ENCODE measurements around the gene CCDC167.

CCDC167 gene

DNA sequence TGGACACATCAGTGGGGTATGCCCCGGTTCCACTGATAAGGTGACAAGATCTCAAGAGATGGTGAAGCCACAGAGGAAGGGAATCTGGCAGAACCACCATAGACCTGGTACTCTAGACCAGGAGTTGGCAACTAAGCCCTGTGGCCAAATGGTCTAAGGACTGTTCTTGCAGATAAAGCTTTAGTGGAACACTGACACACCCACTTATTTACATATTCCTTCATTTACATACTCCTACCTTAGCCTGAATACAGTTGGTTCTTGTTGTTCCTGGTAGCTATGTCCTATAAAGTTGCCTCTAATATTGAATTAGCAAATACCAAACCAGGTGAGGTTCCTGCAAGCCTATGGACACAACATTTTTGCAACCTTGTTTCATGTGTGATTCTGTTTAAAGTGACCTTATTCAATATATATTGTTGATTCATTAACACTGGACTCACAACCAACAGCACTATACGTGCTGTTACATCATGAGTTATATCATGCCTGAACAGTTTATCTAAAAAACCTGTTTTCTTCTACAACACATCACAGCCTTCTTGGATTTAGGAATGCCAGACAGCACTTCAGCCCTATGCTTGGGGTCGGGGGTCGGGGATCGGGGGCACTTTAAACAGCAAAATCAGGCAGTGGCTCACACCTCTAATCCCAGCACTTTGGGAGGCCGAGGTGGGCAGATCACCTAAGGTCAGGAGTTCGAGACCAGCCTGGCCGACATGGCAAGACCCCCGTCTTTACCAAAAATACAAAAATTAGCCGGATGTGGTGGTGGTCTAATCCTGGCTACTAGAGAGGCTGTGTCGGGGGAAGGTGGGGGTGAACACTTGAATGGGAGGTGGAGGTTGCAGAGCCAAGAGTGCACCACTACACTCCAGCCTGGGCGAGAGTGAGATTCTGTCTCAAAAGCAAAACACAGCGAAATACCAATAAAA is 2.5 kb downstream of the CCDC167 start:
- TF ChIP-seq, protein P1, sequence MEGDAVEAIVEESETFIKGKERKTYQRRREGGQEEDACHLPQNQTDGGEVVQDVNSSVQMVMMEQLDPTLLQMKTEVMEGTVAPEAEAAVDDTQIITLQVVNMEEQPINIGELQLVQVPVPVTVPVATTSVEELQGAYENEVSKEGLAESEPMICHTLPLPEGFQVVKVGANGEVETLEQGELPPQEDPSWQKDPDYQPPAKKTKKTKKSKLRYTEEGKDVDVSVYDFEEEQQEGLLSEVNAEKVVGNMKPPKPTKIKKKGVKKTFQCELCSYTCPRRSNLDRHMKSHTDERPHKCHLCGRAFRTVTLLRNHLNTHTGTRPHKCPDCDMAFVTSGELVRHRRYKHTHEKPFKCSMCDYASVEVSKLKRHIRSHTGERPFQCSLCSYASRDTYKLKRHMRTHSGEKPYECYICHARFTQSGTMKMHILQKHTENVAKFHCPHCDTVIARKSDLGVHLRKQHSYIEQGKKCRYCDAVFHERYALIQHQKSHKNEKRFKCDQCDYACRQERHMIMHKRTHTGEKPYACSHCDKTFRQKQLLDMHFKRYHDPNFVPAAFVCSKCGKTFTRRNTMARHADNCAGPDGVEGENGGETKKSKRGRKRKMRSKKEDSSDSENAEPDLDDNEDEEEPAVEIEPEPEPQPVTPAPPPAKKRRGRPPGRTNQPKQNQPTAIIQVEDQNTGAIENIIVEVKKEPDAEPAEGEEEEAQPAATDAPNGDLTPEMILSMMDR (IDR thresholded peaks at IDR 0.05; ENCODE audit: low read depth, low read length): no peak
- DNase-seq (ENCODE audit: low read depth in 2 of 2): no peak

GRCh38 chr6:37495244-37495934 is 4.3 kb downstream of the CCDC167 start:
- no peak overlapping the region for H3K4me3 ChIP-seq (replicated peaks in 1 of 2; ENCODE audit: low read depth in 2 of 2, low read length in 2 of 2)
- TF ChIP-seq, protein P1 (IDR thresholded peaks at IDR 0.05; ENCODE audit: low read depth, low read length): no peak
- no peak for DNase-seq (ENCODE audit: low read depth in 2 of 2)

More for the DNA sequence above, 2.5 kb downstream of the CCDC167 start:
- no peak overlapping the region for H3K4me3 ChIP-seq (replicated peaks in 1 of 2; ENCODE audit: low read depth in 2 of 2, low read length in 2 of 2)

GRCh38 chr6:37493661-37493995 is 6.1 kb downstream of the CCDC167 start:
- DNase-seq (ENCODE audit: low read depth in 2 of 2): no peak
- TF ChIP-seq, protein P1 (IDR thresholded peaks at IDR 0.05; ENCODE audit: low read depth, low read length): no peak
- H3K4me3 ChIP-seq (replicated peaks in 1 of 2; ENCODE audit: low read depth in 2 of 2, low read length in 2 of 2): no peak overlapping the region

DNA sequence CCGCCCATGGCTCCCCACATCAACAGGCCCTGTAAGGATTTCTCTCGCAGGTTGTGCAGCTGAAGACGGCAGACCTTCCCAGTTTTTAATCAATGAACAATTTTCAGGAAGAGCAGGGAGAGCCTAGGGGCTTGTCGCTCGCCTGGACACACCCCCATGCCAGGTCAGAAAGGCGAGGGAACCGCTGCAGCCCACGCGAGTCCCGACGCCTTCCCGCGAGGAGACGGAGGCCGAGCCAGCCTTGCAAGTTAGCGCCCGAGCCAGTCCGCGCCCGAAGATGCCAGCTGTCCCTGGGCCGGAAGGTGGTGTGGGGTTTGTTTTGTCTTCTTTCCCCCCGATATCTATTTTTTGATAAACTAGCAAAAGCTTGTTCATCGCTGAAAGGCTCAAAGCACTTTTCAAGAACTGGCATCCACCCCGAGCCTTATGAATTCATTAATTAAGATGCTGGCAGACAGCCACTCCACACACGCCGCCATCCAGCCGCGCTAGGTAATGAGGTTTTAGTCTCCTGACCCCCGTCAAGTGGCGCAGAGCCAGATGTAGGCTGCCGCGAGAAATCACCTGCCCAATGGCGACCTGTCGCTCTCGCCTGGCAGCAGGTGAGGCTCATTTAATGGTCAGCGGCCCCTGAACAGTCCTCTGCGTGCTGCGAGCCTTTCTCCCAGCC is 6.6 kb downstream of the CCDC167 start:
- DNase-seq (ENCODE audit: low read depth in 2 of 2): no peak
- H3K4me3 ChIP-seq (replicated peaks in 1 of 2; ENCODE audit: low read depth in 2 of 2, low read length in 2 of 2): no peak overlapping the region
- TF ChIP-seq, protein P1 (IDR thresholded peaks at IDR 0.05; ENCODE audit: low read depth, low read length): no peak

- TF ChIP-seq, protein P1 (IDR thresholded peaks at IDR 0.05; ENCODE audit: low read depth, low read length): no peak
- no peak overlapping the region for H3K4me3 ChIP-seq (replicated peaks in 1 of 2; ENCODE audit: low read depth in 2 of 2, low read length in 2 of 2)
- DNase-seq (ENCODE audit: low read depth in 2 of 2): no peak
These were observed 7.3 kb downstream of the CCDC167 start for GRCh38 chr6:37492236-37492972.

DNA sequence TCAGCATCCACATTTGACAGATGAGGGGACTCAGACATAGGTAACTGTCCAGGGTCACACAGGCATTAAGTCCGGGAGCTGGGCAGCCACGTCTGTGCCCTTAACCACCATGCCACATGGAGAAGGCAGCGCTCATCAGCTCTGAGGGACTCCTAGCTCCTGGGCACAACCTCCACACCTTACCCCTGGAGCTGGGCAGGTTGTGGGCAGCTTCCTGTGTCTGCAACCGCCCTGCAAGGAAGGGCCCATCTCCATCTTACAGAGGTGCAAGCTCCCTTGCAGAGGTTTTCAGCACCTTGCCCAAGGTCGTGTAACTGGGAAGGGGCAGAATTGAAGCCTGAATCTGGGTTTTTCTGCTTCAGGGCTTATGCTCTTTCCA is 7.9 kb downstream of the CCDC167 start:
- TF ChIP-seq, protein P1 (IDR thresholded peaks at IDR 0.05; ENCODE audit: low read depth, low read length): no peak
- H3K4me3 ChIP-seq (replicated peaks in 1 of 2; ENCODE audit: low read depth in 2 of 2, low read length in 2 of 2): no peak overlapping the region
- DNase-seq (ENCODE audit: low read depth in 2 of 2): no peak

Data from cardiac fibroblast (primary cell).